Measurements from ENCODE around the gene ACACB.

The ACACB gene

GRCh38 chr12:109153821-109154441 lies 37.5 kb downstream of the ACACB start:
- TF ChIP-seq, protein P1, sequence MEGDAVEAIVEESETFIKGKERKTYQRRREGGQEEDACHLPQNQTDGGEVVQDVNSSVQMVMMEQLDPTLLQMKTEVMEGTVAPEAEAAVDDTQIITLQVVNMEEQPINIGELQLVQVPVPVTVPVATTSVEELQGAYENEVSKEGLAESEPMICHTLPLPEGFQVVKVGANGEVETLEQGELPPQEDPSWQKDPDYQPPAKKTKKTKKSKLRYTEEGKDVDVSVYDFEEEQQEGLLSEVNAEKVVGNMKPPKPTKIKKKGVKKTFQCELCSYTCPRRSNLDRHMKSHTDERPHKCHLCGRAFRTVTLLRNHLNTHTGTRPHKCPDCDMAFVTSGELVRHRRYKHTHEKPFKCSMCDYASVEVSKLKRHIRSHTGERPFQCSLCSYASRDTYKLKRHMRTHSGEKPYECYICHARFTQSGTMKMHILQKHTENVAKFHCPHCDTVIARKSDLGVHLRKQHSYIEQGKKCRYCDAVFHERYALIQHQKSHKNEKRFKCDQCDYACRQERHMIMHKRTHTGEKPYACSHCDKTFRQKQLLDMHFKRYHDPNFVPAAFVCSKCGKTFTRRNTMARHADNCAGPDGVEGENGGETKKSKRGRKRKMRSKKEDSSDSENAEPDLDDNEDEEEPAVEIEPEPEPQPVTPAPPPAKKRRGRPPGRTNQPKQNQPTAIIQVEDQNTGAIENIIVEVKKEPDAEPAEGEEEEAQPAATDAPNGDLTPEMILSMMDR (IDR thresholded peaks at IDR 0.05; ENCODE audit: insufficient read depth, missing control alignments): no peak
- DNase-seq (ENCODE audit: insufficient read length, low spot score) (no peak), FAIRE-seq (no peak)

DNA sequence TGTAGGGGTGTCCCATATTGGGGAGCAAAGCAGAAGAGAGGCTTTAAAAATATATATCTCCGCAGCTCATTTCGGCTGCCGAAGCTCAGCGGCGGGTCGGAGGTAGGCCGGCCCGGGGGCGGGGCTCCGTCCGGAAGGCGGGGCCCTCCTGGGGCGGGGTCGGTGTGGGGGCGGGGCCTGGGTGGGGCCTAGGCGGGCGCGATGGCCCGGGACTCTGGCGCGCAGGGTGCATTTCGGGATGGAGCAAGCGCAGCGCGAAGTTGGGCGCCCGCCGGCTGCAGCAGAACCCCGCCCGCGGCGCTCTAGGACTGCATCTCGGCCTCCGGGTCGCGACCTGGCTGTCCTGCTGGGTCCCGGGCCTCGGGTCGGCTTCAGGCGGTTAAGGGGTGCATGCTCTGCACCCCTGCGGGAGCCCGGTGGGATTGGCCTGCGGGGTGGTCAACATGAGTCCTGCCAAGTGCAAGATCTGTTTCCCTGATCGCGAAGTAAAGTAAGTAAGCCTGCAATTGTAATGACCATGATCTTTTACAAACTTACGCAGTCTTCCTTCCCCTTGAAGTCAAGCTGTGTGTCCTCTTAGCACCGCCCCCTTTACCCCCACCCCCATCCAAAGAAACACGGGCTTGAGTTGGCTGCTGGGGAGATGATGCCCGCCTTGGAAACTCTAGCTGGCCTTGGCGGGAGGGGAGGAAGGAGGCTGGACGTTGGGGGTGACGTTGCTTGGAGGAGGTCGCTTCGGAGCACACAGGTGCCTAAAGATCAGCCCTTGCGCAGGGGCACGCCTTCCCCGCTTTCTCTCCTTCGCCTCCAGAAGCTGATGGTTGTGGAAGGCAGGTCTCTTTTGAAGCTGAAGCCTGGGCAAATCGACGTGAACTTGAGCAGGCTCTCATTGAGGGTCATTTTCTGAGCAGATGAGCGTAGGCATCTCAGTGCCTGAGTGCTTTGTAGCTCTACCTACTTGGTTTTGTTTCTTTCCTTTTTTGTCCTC lies 38.4 kb downstream of the ACACB start:
- TF ChIP-seq, protein P1 (IDR thresholded peaks at IDR 0.05; ENCODE audit: insufficient read depth, missing control alignments): no peak
- DNase-seq (ENCODE audit: insufficient read length, low spot score): peak; percentile 72
- FAIRE-seq: no peak

DNA sequence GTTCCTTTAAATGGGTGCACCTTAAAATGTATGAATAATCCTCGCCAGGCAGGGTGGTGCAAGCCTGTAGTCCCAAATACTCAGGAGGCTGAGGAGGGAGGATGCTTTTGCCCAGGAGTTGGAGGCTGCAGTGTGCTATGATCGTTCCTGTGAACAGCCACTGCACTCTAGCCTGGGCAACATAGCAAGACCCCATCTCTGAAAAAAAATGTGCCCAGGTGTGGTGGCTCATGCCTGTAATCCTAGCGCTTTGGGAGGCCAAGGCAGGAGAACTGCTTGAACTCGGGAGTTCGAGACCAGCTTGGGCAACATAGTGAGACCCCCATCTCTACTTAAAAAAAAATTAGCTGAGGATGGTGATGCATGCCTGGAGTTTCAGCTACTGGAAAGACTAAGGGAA lies 39.6 kb downstream of the ACACB start:
- FAIRE-seq (no peak), DNase-seq (ENCODE audit: insufficient read length, low spot score) (no peak)
- TF ChIP-seq, protein P1 (IDR thresholded peaks at IDR 0.05; ENCODE audit: insufficient read depth, missing control alignments): no peak

GRCh38 chr12:109156586-109156985 lies 40.2 kb downstream of the ACACB start:
- no peak for FAIRE-seq
- TF ChIP-seq, protein P1 (IDR thresholded peaks at IDR 0.05; ENCODE audit: insufficient read depth, missing control alignments): no peak
- DNase-seq (ENCODE audit: insufficient read length, low spot score): no peak

DNA sequence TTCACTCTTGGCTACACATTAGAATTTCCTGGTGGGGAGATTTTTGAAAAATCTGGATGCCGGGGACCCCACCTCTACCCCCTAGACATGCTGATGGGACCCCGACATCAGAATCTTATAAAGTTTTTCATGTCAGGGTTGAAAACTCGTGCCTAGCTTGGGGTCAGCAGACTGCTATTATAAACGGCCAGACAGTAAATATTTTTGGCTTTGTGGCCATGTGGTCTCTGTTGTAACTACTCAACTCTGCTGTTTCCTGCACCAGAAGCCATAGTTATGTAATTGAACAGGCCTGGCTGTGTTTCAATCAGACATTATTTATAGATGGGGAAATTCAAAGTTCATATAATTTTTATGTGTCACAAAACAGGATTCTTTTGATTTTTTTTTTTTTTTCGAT lies 41.6 kb downstream of the ACACB start:
- TF ChIP-seq, protein P1 (IDR thresholded peaks at IDR 0.05; ENCODE audit: insufficient read depth, missing control alignments): no peak
- no peak for FAIRE-seq

GRCh38 chr12:109160433-109160832 lies 44.0 kb downstream of the ACACB start:
- FAIRE-seq (no peak), DNase-seq (ENCODE audit: insufficient read length, low spot score) (no peak)
- TF ChIP-seq, protein P1 (IDR thresholded peaks at IDR 0.05; ENCODE audit: insufficient read depth, missing control alignments): no peak

More for the DNA sequence above, 41.6 kb downstream of the ACACB start:
- no peak for DNase-seq (ENCODE audit: insufficient read length, low spot score)
